ENCODE data around the gene KRT20.

Gene KRT20

GRCh38 chr17:40912486-40913210 is 27.6 kb upstream of the KRT20 start:
- Histone ChIP-seq H3K9ac (ENCODE audit: low read length) (no peak overlapping the region), H3K27ac (ENCODE audit: low read length) (no peak overlapping the region), H3K4me1 (ENCODE audit: control insufficient read depth, low read depth, low read length) (no peaks in the 10 kb centered on the region), H3K9me3 (ENCODE audit: control insufficient read depth, low read depth, low read length) (no peaks in the 10 kb centered on the region), H3K27me3 (ENCODE audit: control insufficient read depth, insufficient read depth, low read length) (no peaks in the 10 kb centered on the region), H3K4me3 (ENCODE audit: low read length) (no peak overlapping the region), H3K36me3 (ENCODE audit: control insufficient read depth, low read depth, low read length) (no peaks in the 10 kb centered on the region)

- Histone ChIP-seq H3K9me3 (ENCODE audit: control insufficient read depth, low read depth, low read length) (no peaks in the 10 kb centered on the region), H3K4me1 (ENCODE audit: control insufficient read depth, low read depth, low read length) (no peaks in the 10 kb centered on the region), H3K27ac (ENCODE audit: low read length) (no peak overlapping the region), H3K4me3 (ENCODE audit: low read length) (no peak overlapping the region), H3K9ac (ENCODE audit: low read length) (no peak overlapping the region), H3K36me3 (ENCODE audit: control insufficient read depth, low read depth, low read length) (no peaks in the 10 kb centered on the region), H3K27me3 (ENCODE audit: control insufficient read depth, insufficient read depth, low read length) (no peaks in the 10 kb centered on the region)
Measured at GRCh38 chr17:40910441-40910841, 25.4 kb upstream of the KRT20 start.

- Histone ChIP-seq H3K27me3 (ENCODE audit: control insufficient read depth, insufficient read depth, low read length) (no peaks in the 10 kb centered on the region), H3K9me3 (ENCODE audit: control insufficient read depth, low read depth, low read length) (no peaks in the 10 kb centered on the region), H3K27ac (ENCODE audit: low read length) (no peak overlapping the region), H3K36me3 (ENCODE audit: control insufficient read depth, low read depth, low read length) (no peaks in the 10 kb centered on the region), H3K4me3 (ENCODE audit: low read length) (no peak overlapping the region), H3K9ac (ENCODE audit: low read length) (no peak overlapping the region), H3K4me1 (ENCODE audit: control insufficient read depth, low read depth, low read length) (peaks cover 3% of the 10 kb centered on the region)
Measured at GRCh38 chr17:40909755-40910154, 24.7 kb upstream of the KRT20 start.

GRCh38 chr17:40909351-40909750 is 24.3 kb upstream of the KRT20 start:
- no peaks in the 10 kb centered on the region for H3K9me3 ChIP-seq (ENCODE audit: control insufficient read depth, low read depth, low read length)
- no peak overlapping the region for H3K4me3 ChIP-seq (ENCODE audit: low read length)
- no peaks in the 10 kb centered on the region for H3K36me3 ChIP-seq (ENCODE audit: control insufficient read depth, low read depth, low read length)
- peaks cover 4% of the 10 kb centered on the region for H3K4me1 ChIP-seq (ENCODE audit: control insufficient read depth, low read depth, low read length)
- no peak overlapping the region for H3K27ac ChIP-seq (ENCODE audit: low read length)
- no peak overlapping the region for H3K9ac ChIP-seq (ENCODE audit: low read length)
- no peaks in the 10 kb centered on the region for H3K27me3 ChIP-seq (ENCODE audit: control insufficient read depth, insufficient read depth, low read length)

GRCh38 chr17:40906613-40907012 is 21.6 kb upstream of the KRT20 start:
- H3K27me3 ChIP-seq (ENCODE audit: control insufficient read depth, insufficient read depth, low read length) = no peaks in the 10 kb centered on the region

GRCh38 chr17:40905370-40905769 is 20.3 kb upstream of the KRT20 start:
- Histone ChIP-seq H3K9me3 (ENCODE audit: control insufficient read depth, low read depth, low read length) (no peaks in the 10 kb centered on the region), H3K27ac (ENCODE audit: low read length) (no peak overlapping the region), H3K9ac (ENCODE audit: low read length) (no peak overlapping the region), H3K36me3 (ENCODE audit: control insufficient read depth, low read depth, low read length) (no peaks in the 10 kb centered on the region), H3K4me3 (ENCODE audit: low read length) (no peak overlapping the region), H3K4me1 (ENCODE audit: control insufficient read depth, low read depth, low read length) (peaks cover 4% of the 10 kb centered on the region), H3K27me3 (ENCODE audit: control insufficient read depth, insufficient read depth, low read length) (no peaks in the 10 kb centered on the region)

More at GRCh38 chr17:40906613-40907012, 21.6 kb upstream of the KRT20 start:
- H3K4me3 ChIP-seq (ENCODE audit: low read length) = no peak overlapping the region
- H3K9ac ChIP-seq (ENCODE audit: low read length) = no peak overlapping the region
- H3K9me3 ChIP-seq (ENCODE audit: control insufficient read depth, low read depth, low read length) = no peaks in the 10 kb centered on the region
- no peak overlapping the region for H3K27ac ChIP-seq (ENCODE audit: low read length)
- H3K36me3 ChIP-seq (ENCODE audit: control insufficient read depth, low read depth, low read length) = no peaks in the 10 kb centered on the region
- H3K4me1 ChIP-seq (ENCODE audit: control insufficient read depth, low read depth, low read length) = peaks cover 4% of the 10 kb centered on the region

- Histone ChIP-seq H3K36me3 (ENCODE audit: control insufficient read depth, low read depth, low read length) (no peaks in the 10 kb centered on the region), H3K27ac (ENCODE audit: low read length) (no peak overlapping the region), H3K27me3 (ENCODE audit: control insufficient read depth, insufficient read depth, low read length) (no peaks in the 10 kb centered on the region), H3K9ac (ENCODE audit: low read length) (no peak overlapping the region), H3K4me1 (ENCODE audit: control insufficient read depth, low read depth, low read length) (peaks cover 4% of the 10 kb centered on the region), H3K4me3 (ENCODE audit: low read length) (no peak overlapping the region), H3K9me3 (ENCODE audit: control insufficient read depth, low read depth, low read length) (no peaks in the 10 kb centered on the region)
Measured at GRCh38 chr17:40903129-40903847, 18.2 kb upstream of the KRT20 start.

GRCh38 chr17:40902498-40902897 is 17.5 kb upstream of the KRT20 start:
- Histone ChIP-seq H3K9me3 (ENCODE audit: control insufficient read depth, low read depth, low read length) (no peaks in the 10 kb centered on the region), H3K4me3 (ENCODE audit: low read length) (no peak overlapping the region), H3K4me1 (ENCODE audit: control insufficient read depth, low read depth, low read length) (peaks cover 4% of the 10 kb centered on the region), H3K9ac (ENCODE audit: low read length) (no peak overlapping the region), H3K27me3 (ENCODE audit: control insufficient read depth, insufficient read depth, low read length) (no peaks in the 10 kb centered on the region), H3K27ac (ENCODE audit: low read length) (no peak overlapping the region), H3K36me3 (ENCODE audit: control insufficient read depth, low read depth, low read length) (no peaks in the 10 kb centered on the region)

- H3K27me3 ChIP-seq (ENCODE audit: control insufficient read depth, insufficient read depth, low read length) = no peaks in the 10 kb centered on the region
- H3K9ac ChIP-seq (ENCODE audit: low read length) = no peak overlapping the region
- H3K9me3 ChIP-seq (ENCODE audit: control insufficient read depth, low read depth, low read length) = no peaks in the 10 kb centered on the region
- no peak overlapping the region for H3K4me3 ChIP-seq (ENCODE audit: low read length)
- H3K27ac ChIP-seq (ENCODE audit: low read length) = no peak overlapping the region
- no peaks in the 10 kb centered on the region for H3K36me3 ChIP-seq (ENCODE audit: control insufficient read depth, low read depth, low read length)
- peaks cover 4% of the 10 kb centered on the region for H3K4me1 ChIP-seq (ENCODE audit: control insufficient read depth, low read depth, low read length)
Measured at GRCh38 chr17:40901981-40902474, 17.0 kb upstream of the KRT20 start.

- H3K36me3 ChIP-seq (ENCODE audit: control insufficient read depth, low read depth, low read length) = no peaks in the 10 kb centered on the region
- no peak overlapping the region for H3K4me3 ChIP-seq (ENCODE audit: low read length)
- H3K27ac ChIP-seq (ENCODE audit: low read length) = no peak overlapping the region
- H3K27me3 ChIP-seq (ENCODE audit: control insufficient read depth, insufficient read depth, low read length) = no peaks in the 10 kb centered on the region
- peaks cover 4% of the 10 kb centered on the region for H3K4me1 ChIP-seq (ENCODE audit: control insufficient read depth, low read depth, low read length)
- no peak overlapping the region for H3K9ac ChIP-seq (ENCODE audit: low read length)
- H3K9me3 ChIP-seq (ENCODE audit: control insufficient read depth, low read depth, low read length) = no peaks in the 10 kb centered on the region
Measured at GRCh38 chr17:40900809-40901356, 15.8 kb upstream of the KRT20 start.

- H3K27ac ChIP-seq (ENCODE audit: low read length) = no peak overlapping the region
- no peaks in the 10 kb centered on the region for H3K4me1 ChIP-seq (ENCODE audit: control insufficient read depth, low read depth, low read length)
- no peaks in the 10 kb centered on the region for H3K9me3 ChIP-seq (ENCODE audit: control insufficient read depth, low read depth, low read length)
- H3K4me3 ChIP-seq (ENCODE audit: low read length) = no peak overlapping the region
- H3K36me3 ChIP-seq (ENCODE audit: control insufficient read depth, low read depth, low read length) = no peaks in the 10 kb centered on the region
- H3K9ac ChIP-seq (ENCODE audit: low read length) = no peak overlapping the region
- H3K27me3 ChIP-seq (ENCODE audit: control insufficient read depth, insufficient read depth, low read length) = no peaks in the 10 kb centered on the region
Measured at GRCh38 chr17:40896916-40897455, 11.9 kb upstream of the KRT20 start.
